Measurements from ENCODE around the gene DNMT3A. TPM values are rescaled to one million over a fixed set of nuclear protein-coding genes. Genes with fewer than 3 reads are reported as not detected.

The DNMT3A gene
- total and polyA plus RNA-seq, 2 of the 8 experiments (the other 6 are each of a cell fraction or from before 2014, with no cell fraction given) = 33.6 to 178 TPM

GRCh38 chr2:25374411-25374810 is 32.7 kb upstream of the DNMT3A start:
- ChIA-PET POLR2A (ENCODE audit: partially characterized antibody) (interaction anchor here (1.9 kb wide), 1 partner anchor 12 kb away, joined by 6 read pairs; no protein-coding TSS in a partner anchor), CTCF (ENCODE audit: partially characterized antibody) (interaction anchor here (0.7 to 8.6 kb wide), 7 partner anchors 9 to 97 kb away, joined by 3 to 108 read pairs (median 9); partner anchors contain the start of gene DNMT3A)
- no peak overlapping the region for H2AK5ac ChIP-seq (ENCODE audit: low read depth, low read length)
- H3K4me3 ChIP-seq (ENCODE audit: extremely low read depth in 1 of 4, insufficient read depth in 2 of 4, low read depth in 3 of 4, low read length in 4 of 4) = no peak overlapping the region
- no peak overlapping the region for H3K14ac ChIP-seq (ENCODE audit: insufficient read length)
- H3K18ac ChIP-seq (ENCODE audit: extremely low read depth, low read length) = no peak overlapping the region
- FAIRE-seq = no peak
- no peak overlapping the region for H4K8ac ChIP-seq (ENCODE audit: extremely low read depth, insufficient read depth, low read length)
- H3K79me1 ChIP-seq (ENCODE audit: low read depth, low read length) = no peaks in the 10 kb centered on the region
- H3K23ac ChIP-seq (ENCODE audit: insufficient read length) = no peak overlapping the region
- no peak overlapping the region for H3K4me2 ChIP-seq (ENCODE audit: insufficient read depth in 1 of 2, low read depth in 2 of 2, low read length in 2 of 2)
- H2BK20ac ChIP-seq (ENCODE audit: low read length) = no peak overlapping the region
- no peak overlapping the region for H4K91ac ChIP-seq (replicated peaks; ENCODE audit: insufficient read length, low read length)
- H3K27me3 ChIP-seq (replicated peaks in 1 of 4; ENCODE audit: control insufficient read depth in 3 of 4, extremely low read depth in 1 of 4, insufficient read depth in 3 of 4, low read length in 3 of 4) = peaks cover 0 to 8% (median under 1%) of the 10 kb centered on the region in 4 experiments; a peak in 5 of 7 replicates
- H3K4me1 ChIP-seq (replicated peaks in 1 of 4; ENCODE audit: control insufficient read depth in 3 of 4, insufficient read depth in 4 of 4, low read length in 3 of 4) = peaks cover 0 to 15% (median 13%) of the 10 kb centered on the region in 4 experiments; a peak in 5 of 7 replicates
- H3K23me2 ChIP-seq (ENCODE audit: low read depth, low read length) = no peaks in the 10 kb centered on the region
- no peak overlapping the region for H2AFZ ChIP-seq (ENCODE audit: low read length)
- WGBS, 2 experiments (ENCODE audit: extremely low coverage in 1 of 2, insufficient coverage in 1 of 2, insufficient read length in 1 of 2, insufficient replicate concordance in 2 of 2, low coverage in 1 of 2, low lambda C conversion rate in 2 of 2, missing lambda C conversion rate in 1 of 2) = 94% methylated on average over 4 of the region's 4 CpGs; no CpG with 5 or more reads in 1 of the 2 experiments
- H3K56ac ChIP-seq (replicated peaks; ENCODE audit: insufficient read length, low read depth, low read length) = no peak overlapping the region
- no peak overlapping the region for H3K9ac ChIP-seq (replicated peaks in 1 of 4; ENCODE audit: extremely low read depth in 1 of 4, low read depth in 3 of 4, low read length in 3 of 4)
- no peak overlapping the region for H3K4ac ChIP-seq (replicated peaks; ENCODE audit: insufficient read length, low read depth, low read length)
- no peaks in the 10 kb centered on the region for H3K79me2 ChIP-seq (ENCODE audit: control insufficient read depth in 1 of 2, insufficient read depth in 2 of 2, low read length in 2 of 2)
- no peak overlapping the region for H4K5ac ChIP-seq (ENCODE audit: insufficient read length, low read depth, low read length)
- no peaks in the 10 kb centered on the region for H3K36me3 ChIP-seq (ENCODE audit: control insufficient read depth in 2 of 4, insufficient read depth in 4 of 4, low read length in 3 of 4)
- H4K20me1 ChIP-seq (replicated peaks in 1 of 2; ENCODE audit: control insufficient read depth in 1 of 2, insufficient read depth in 2 of 2, low read length in 2 of 2) = no peaks in the 10 kb centered on the region
- H2BK12ac ChIP-seq (ENCODE audit: low read depth, low read length) = no peak overlapping the region
- H3K27ac ChIP-seq (ENCODE audit: low read depth, low read length) = no peak overlapping the region
- H2BK5ac ChIP-seq (ENCODE audit: low read depth, low read length) = no peak overlapping the region
- no peak overlapping the region for H2BK15ac ChIP-seq (ENCODE audit: low read length)
- no peaks in the 10 kb centered on the region for H3K9me3 ChIP-seq (ENCODE audit: insufficient read depth in 2 of 2, low read depth in 1 of 2, low read length in 1 of 2)
- H2BK120ac ChIP-seq (replicated peaks; ENCODE audit: low read depth, low read length) = no peak overlapping the region
- no peak for DNase-seq (ENCODE audit: low read depth in 1 of 2, low spot score in 2 of 2)
- TF ChIP-seq BCL11A (IDR thresholded peaks at IDR 0.05; ENCODE audit: low read depth in 2 of 2, low read length in 2 of 2) (no peak), TEAD4 (IDR thresholded peaks at IDR 0.05; ENCODE audit: low read depth, low read length) (no peak), CBX8 (IDR thresholded peaks at IDR 0.05; ENCODE audit: borderline replicate concordance, low read depth, low read length) (no peak), SUZ12 (IDR thresholded peaks at IDR 0.05; ENCODE audit: low read length) (no peak), RBBP5 (IDR thresholded peaks at IDR 0.05; ENCODE audit: borderline replicate concordance, low read depth, low read length) (no peak), KDM5A (IDR thresholded peaks at IDR 0.05; ENCODE audit: low read length) (no peak), PHF8 (conservative IDR thresholded peaks at IDR 0.05; ENCODE audit: low read depth, low read length) (no peak), CBX5 (IDR thresholded peaks at IDR 0.05; ENCODE audit: low read depth, low read length) (no peak), SIN3A (conservative IDR thresholded peaks at IDR 0.05 in 1 of 2, IDR thresholded peaks at IDR 0.05 in 1 of 2; ENCODE audit: low read depth in 1 of 2, low read length in 2 of 2) (no peak), JUND (IDR thresholded peaks at IDR 0.05; ENCODE audit: low read length) (no peak), RAD21 (IDR thresholded peaks at IDR 0.05 in 1 of 2, conservative IDR thresholded peaks at IDR 0.05 in 1 of 2; ENCODE audit: low read depth in 2 of 2, low read length in 2 of 2) (no peak), EGR1 (IDR thresholded peaks at IDR 0.05; ENCODE audit: borderline replicate concordance, low read depth, low read length) (no peak), GTF2F1 (IDR thresholded peaks at IDR 0.05; ENCODE audit: borderline replicate concordance, low read depth, low read length) (no peak)
